Upper lobe of left lung (tissue), 6 donors: Measurements from ENCODE around the gene STX10. TPM values are rescaled to one million over a fixed set of nuclear protein-coding genes. Genes with fewer than 3 reads are reported as not detected.
A peak's percentile ranks its signal among the peaks of the same experiment; 100 is the strongest.

Source experiments
- ATAC-seq, 2 donors: fragments of 200-7000 bp; cut with Tn5 transposase; one replicate each; pipeline ENCODE4 v1.9.1; 2022; ENCODE audit warnings: mild to moderate bottlenecking in 2 of 2, moderate library complexity in 2 of 2; ENCODE audit not compliant: low FRiP score in 2 of 2
- DNase-seq, 2 donors: peaks; one replicate each; pipeline ENCODE4 v3.0.0-alpha.2; 2019 to 2020
- H3K27ac ChIP-seq, 4 donors: fragments of 200-600 bp; sonication (generic); one replicate each; pipeline ENCODE4 v1.5.1; 2016 to 2019
- H3K27me3 ChIP-seq, 4 donors: fragments of 200-600 bp; sonication (generic); one replicate each; pipeline ENCODE4 v1.5.1; 2017 to 2019
- H3K36me3 ChIP-seq, 4 donors: fragments of 200-600 bp; sonication (generic); one replicate each; pipeline ENCODE4 v1.5.1; 2016 to 2019
- H3K4me1 ChIP-seq, 4 donors: fragments of 200-600 bp; sonication (generic); one replicate each; pipeline ENCODE4 v1.5.1; 2018 to 2019
- H3K4me3 ChIP-seq, 4 donors: fragments of 200-600 bp; sonication (generic); one replicate each; pipeline ENCODE4 v1.5.1; 2017 to 2019; ENCODE audit warnings: mild to moderate bottlenecking in 2 of 4, moderate library complexity in 1 of 4
- H3K9me3 ChIP-seq, 4 donors: fragments of 200-600 bp; sonication (generic); one replicate each; pipeline ENCODE4 v1.5.1; 2018 to 2019
- CTCF ChIP-seq, 6 experiments: fragments of 450-650 bp in 4 of 6; fragments of 200-600 bp in 2 of 6; sonication (generic) in 2 of 6; IDR thresholded peaks; one replicate each; pipeline ENCODE4 v1.5.1; 2016 to 2019; ENCODE audit warnings: antibody characterized with exemption in 6 of 6
- EP300 ChIP-seq, 4 donors: sonication (generic); formaldehyde crosslinking; IDR thresholded peaks; one replicate each; pipeline ENCODE4 v1.5.1; 2017; ENCODE audit warnings: antibody characterized with exemption in 4 of 4, control low read depth in 2 of 4
- POLR2A ChIP-seq, 4 donors: fragments of 450-650 bp; IDR thresholded peaks; one replicate each; pipeline ENCODE4 v1.5.1; 2016 to 2017; ENCODE audit warnings: antibody characterized with exemption in 4 of 4, mild to moderate bottlenecking in 2 of 4
- POLR2AphosphoS5 ChIP-seq, 2 donors: sonication (generic); formaldehyde crosslinking; IDR thresholded peaks; one replicate each; pipeline ENCODE4 v1.5.1; 2017; ENCODE audit warnings: antibody characterized with exemption in 2 of 2
- WGBS, 2 donors: methylation state at CpG; one replicate each; pipeline ENCODE4 v1.1.5; 2017 to 2018; 5-methylcytosine and 5-hydroxymethylcytosine counted together
- total RNA-seq, 6 donors: library from RNA; depleted of rRNA in 4 of 6; stranded (reverse); fragments of >200 nt in 4 of 6; gene quantifications; one replicate each; pipeline versions ENCODE4 v1.1.0 to v1.2.1, GENCODE V29; 2016 to 2021
- donor health status: DM: no; HTN: no; CAD: no; lungs with moderate emphysema.
- donor health status: DM: no; HTN: yes; CAD: no; lungs with severe emphysema.

The STX10 gene
- total RNA-seq, 6 donors from 2014 or later: 80.0 to 348 (median 107) TPM

GRCh38 chr19:13138171-13138915, 11.8 kb downstream of the STX10 start:
- WGBS, 2 donors: 90 to 92% methylated on average over 34 to 39 of the region's 40 CpGs
- ATAC-seq (no peak), DNase-seq (no peak)
- Histone ChIP-seq H3K9me3 (no peaks in the 10 kb centered on the region), H3K27me3 (no peaks in the 10 kb centered on the region), H3K4me3 (no peak overlapping the region), H3K4me1 (peaks cover 4 to 34% (median 21%) of the 10 kb centered on the region in 4 donors), H3K27ac (no peak overlapping the region), H3K36me3 (peaks cover 13 to 59% (median 46%) of the 10 kb centered on the region in 4 donors)
- TF ChIP-seq POLR2A (IDR thresholded peaks at IDR 0.05) (no peak), POLR2AphosphoS5 (IDR thresholded peaks at IDR 0.05) (no peak), EP300 (IDR thresholded peaks at IDR 0.05) (no peak), CTCF (IDR thresholded peaks at IDR 0.05) (no peak)

GRCh38 chr19:13137290-13137794, 12.8 kb downstream of the STX10 start:
- peaks cover 10 to 34% (median 23%) of the 10 kb centered on the region in 4 donors for H3K4me1 ChIP-seq
- no peaks in the 10 kb centered on the region for H3K9me3 ChIP-seq
- H3K27ac ChIP-seq: peak overlapping the region in 1 of 4 donors; percentile 27
- no peak for TF ChIP-seq EP300 (IDR thresholded peaks at IDR 0.05)
- TF ChIP-seq POLR2AphosphoS5 (IDR thresholded peaks at IDR 0.05): no peak
- no peak for TF ChIP-seq POLR2A (IDR thresholded peaks at IDR 0.05)
- TF ChIP-seq CTCF (IDR thresholded peaks at IDR 0.05): no peak
- H3K27me3 ChIP-seq: no peaks in the 10 kb centered on the region
- H3K4me3 ChIP-seq: no peak overlapping the region
- ATAC-seq (no peak), DNase-seq (no peak)
- peaks cover 13 to 59% (median 46%) of the 10 kb centered on the region in 4 donors for H3K36me3 ChIP-seq
- 88 to 91% methylated on average over 15 to 28 of the region's 28 CpGs for WGBS, 2 donors

- no peak for TF ChIP-seq POLR2A (IDR thresholded peaks at IDR 0.05)
- Histone ChIP-seq H3K27ac (peak overlapping the region; percentile 50 to 79 (median 53)), H3K36me3 (peaks cover 13 to 53% (median 45%) of the 10 kb centered on the region in 4 donors), H3K9me3 (no peaks in the 10 kb centered on the region), H3K27me3 (no peaks in the 10 kb centered on the region), H3K4me1 (peaks cover 10 to 38% (median 23%) of the 10 kb centered on the region in 4 donors), H3K4me3 (no peak overlapping the region)
- DNase-seq (no peak), ATAC-seq (no peak)
- 94 to 95% methylated on average over 19 to 55 of the region's 60 CpGs for WGBS, 2 donors
Measured at GRCh38 chr19:13135068-13136062, 14.8 kb downstream of the STX10 start.

GRCh38 chr19:13134626-13135025, 15.5 kb downstream of the STX10 start:
- H3K9me3 ChIP-seq: no peaks in the 10 kb centered on the region
- no peak overlapping the region for H3K4me3 ChIP-seq
- ATAC-seq (peak; percentile 45 to 94), DNase-seq (peak in 1 of 2 donors; percentile 88)
- peaks cover 10 to 34% (median 23%) of the 10 kb centered on the region in 4 donors for H3K4me1 ChIP-seq
- WGBS, 2 donors: 42 to 85% methylated on average over 2 to 3 of the region's 3 CpGs
- peak overlapping the region; percentile 53 to 79 (median 65) for H3K27ac ChIP-seq
- no peaks in the 10 kb centered on the region for H3K27me3 ChIP-seq
- TF ChIP-seq POLR2A (IDR thresholded peaks at IDR 0.05): peak in 1 of 4 donors; percentile 28
- TF ChIP-seq POLR2AphosphoS5 (IDR thresholded peaks at IDR 0.05): peak; percentile 59 to 76
- peak in 3 of 4 donors; percentile 33 to 98 (median 83) for TF ChIP-seq EP300 (IDR thresholded peaks at IDR 0.05)
- TF ChIP-seq CTCF (IDR thresholded peaks at IDR 0.05): no peak
- H3K36me3 ChIP-seq: peaks cover 13 to 47% (median 41%) of the 10 kb centered on the region in 4 donors
